ENCODE data around the gene GNG8. TPM values are rescaled to one million over a fixed set of nuclear protein-coding genes. Genes with fewer than 3 reads are reported as not detected.

GNG8 gene
- total RNA-seq, 1 experiment from 2014 or later, result not detected

- Histone ChIP-seq H3K9me3 (ENCODE audit: control insufficient read depth, insufficient read depth, low read depth, low read length) (no peaks in the 10 kb centered on the region), H3K27me3 (ENCODE audit: control insufficient read depth, insufficient read depth, low read length) (no peaks in the 10 kb centered on the region), H3K4me3 (ENCODE audit: low read depth in 2 of 2, low read length in 2 of 2) (no peak overlapping the region), H3K36me3 (ENCODE audit: control insufficient read depth, insufficient read depth, low read length) (no peaks in the 10 kb centered on the region), H3K4me1 (ENCODE audit: control insufficient read depth, insufficient read depth, low read length) (no peaks in the 10 kb centered on the region), H3K27ac (ENCODE audit: low read length) (no peak overlapping the region)
- no TSS peak for BruUV-seq (replicated peaks)
- CTCF ChIA-PET, result no interaction called here
- POLR2A ChIA-PET, result no interaction called here
- no peak for DNase-seq (ENCODE audit: low read depth, low spot score)
- no peak for ATAC-seq
- intact Hi-C loops (cut with micrococcal nuclease; ENCODE audit: unreplicated experiment) (no loop called here), in situ Hi-C loops (cut with HindIII; ENCODE audit: low pct_unique_long_range_greater_than_20kb, low sequenced_read_pairs) (no loop called here)
- TF ChIP-seq POLR2AphosphoS5 (IDR thresholded peaks at IDR 0.05; ENCODE audit: low read depth, low read length) (no peak), CTCF (IDR thresholded peaks at IDR 0.05) (no peak), TCF7L2 (IDR thresholded peaks at IDR 0.05; ENCODE audit: low read depth, low read length) (no peak), SIN3A (IDR thresholded peaks at IDR 0.05; ENCODE audit: borderline replicate concordance, insufficient read depth, low read depth, low read length) (no peak)
- TF ChIP-seq, protein P1, sequence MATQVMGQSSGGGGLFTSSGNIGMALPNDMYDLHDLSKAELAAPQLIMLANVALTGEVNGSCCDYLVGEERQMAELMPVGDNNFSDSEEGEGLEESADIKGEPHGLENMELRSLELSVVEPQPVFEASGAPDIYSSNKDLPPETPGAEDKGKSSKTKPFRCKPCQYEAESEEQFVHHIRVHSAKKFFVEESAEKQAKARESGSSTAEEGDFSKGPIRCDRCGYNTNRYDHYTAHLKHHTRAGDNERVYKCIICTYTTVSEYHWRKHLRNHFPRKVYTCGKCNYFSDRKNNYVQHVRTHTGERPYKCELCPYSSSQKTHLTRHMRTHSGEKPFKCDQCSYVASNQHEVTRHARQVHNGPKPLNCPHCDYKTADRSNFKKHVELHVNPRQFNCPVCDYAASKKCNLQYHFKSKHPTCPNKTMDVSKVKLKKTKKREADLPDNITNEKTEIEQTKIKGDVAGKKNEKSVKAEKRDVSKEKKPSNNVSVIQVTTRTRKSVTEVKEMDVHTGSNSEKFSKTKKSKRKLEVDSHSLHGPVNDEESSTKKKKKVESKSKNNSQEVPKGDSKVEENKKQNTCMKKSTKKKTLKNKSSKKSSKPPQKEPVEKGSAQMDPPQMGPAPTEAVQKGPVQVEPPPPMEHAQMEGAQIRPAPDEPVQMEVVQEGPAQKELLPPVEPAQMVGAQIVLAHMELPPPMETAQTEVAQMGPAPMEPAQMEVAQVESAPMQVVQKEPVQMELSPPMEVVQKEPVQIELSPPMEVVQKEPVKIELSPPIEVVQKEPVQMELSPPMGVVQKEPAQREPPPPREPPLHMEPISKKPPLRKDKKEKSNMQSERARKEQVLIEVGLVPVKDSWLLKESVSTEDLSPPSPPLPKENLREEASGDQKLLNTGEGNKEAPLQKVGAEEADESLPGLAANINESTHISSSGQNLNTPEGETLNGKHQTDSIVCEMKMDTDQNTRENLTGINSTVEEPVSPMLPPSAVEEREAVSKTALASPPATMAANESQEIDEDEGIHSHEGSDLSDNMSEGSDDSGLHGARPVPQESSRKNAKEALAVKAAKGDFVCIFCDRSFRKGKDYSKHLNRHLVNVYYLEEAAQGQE (IDR thresholded peaks at IDR 0.05; ENCODE audit: insufficient read depth in 1 of 2, low read depth in 2 of 2, low read length in 1 of 2), result no peak
Measured at GRCh38 chr19:46625731-46626130, 10.3 kb downstream of the GNG8 start.

GRCh38 chr19:46624958-46625661, 10.9 kb downstream of the GNG8 start, which contains the start of gene PTGIR:
TSS of gene PTGIR (minus strand) at chr19:46625089. CDS start at chr19:46624225, 864 bp downstream.
- H3K4me3 ChIP-seq (ENCODE audit: low read depth in 2 of 2, low read length in 2 of 2), result no peak within 1 kb of the TSS

More at GRCh38 chr19:46624958-46625661, 10.9 kb downstream of the GNG8 start, which contains the start of gene PTGIR:
- in situ Hi-C loops (cut with HindIII; ENCODE audit: low pct_unique_long_range_greater_than_20kb, low sequenced_read_pairs) (no loop called here), intact Hi-C loops (cut with micrococcal nuclease; ENCODE audit: unreplicated experiment) (no loop called here)
- POLR2A ChIA-PET, result interaction anchor here (0.6 kb wide), 1 partner anchor 192 kb away, joined by 3 read pairs; no protein-coding TSS in a partner anchor
- ATAC-seq (0 out of 2 replicates have a peak, but pooled peaks have one; percentile 29), DNase-seq (ENCODE audit: low read depth, low spot score) (no peak)
- TF ChIP-seq TCF7L2 (IDR thresholded peaks at IDR 0.05; ENCODE audit: low read depth, low read length) (no peak), POLR2AphosphoS5 (IDR thresholded peaks at IDR 0.05; ENCODE audit: low read depth, low read length) (no peak), CTCF (IDR thresholded peaks at IDR 0.05) (no peak), SIN3A (IDR thresholded peaks at IDR 0.05; ENCODE audit: borderline replicate concordance, insufficient read depth, low read depth, low read length) (no peak)
- TF ChIP-seq, protein P1 (IDR thresholded peaks at IDR 0.05; ENCODE audit: insufficient read depth in 1 of 2, low read depth in 2 of 2, low read length in 1 of 2), result no peak
- Histone ChIP-seq H3K9me3 (ENCODE audit: control insufficient read depth, insufficient read depth, low read depth, low read length) (no peaks in the 10 kb centered on the region), H3K36me3 (ENCODE audit: control insufficient read depth, insufficient read depth, low read length) (no peaks in the 10 kb centered on the region), H3K27me3 (ENCODE audit: control insufficient read depth, insufficient read depth, low read length) (no peaks in the 10 kb centered on the region), H3K4me1 (ENCODE audit: control insufficient read depth, insufficient read depth, low read length) (no peaks in the 10 kb centered on the region), H3K27ac (ENCODE audit: low read length) (no peak within 1 kb of the TSS)
- CTCF ChIA-PET, result no interaction called here
- BruUV-seq (replicated peaks), result no TSS peak
